Immature natural killer cell (primary cell): ENCODE results near the gene HYAL1. TPM values are rescaled to one million over a fixed set of nuclear protein-coding genes. Genes with fewer than 3 reads are reported as not detected.

ENCODE experiments used
- DNase-seq, 3 donors: peaks; one replicate each; pipeline ENCODE4 v3.0.0; 2022; ENCODE audit warnings: mixed read lengths in 1 of 3
- H3K27ac Mint-ChIP-seq, 6 donors: one replicate each; pipeline ENCODE4 v1.8.0; 2020; ENCODE audit warnings: mixed read lengths in 6 of 6, mild to moderate bottlenecking in 5 of 6, inconsistent platforms in 4 of 6, moderate library complexity in 3 of 6
- H3K27me3 Mint-ChIP-seq, 3 donors: one replicate each; pipeline ENCODE4 v1.8.0; 2020 to 2021; ENCODE audit warnings: low read depth in 3 of 3, mild to moderate bottlenecking in 3 of 3, mixed read lengths in 3 of 3, moderate library complexity in 3 of 3, inconsistent platforms in 1 of 3
- H3K36me3 Mint-ChIP-seq, 3 donors: one replicate each; pipeline ENCODE4 v1.8.0; 2020; ENCODE audit warnings: mixed read lengths in 3 of 3, inconsistent platforms in 2 of 3, mild to moderate bottlenecking in 2 of 3
- H3K4me1 Mint-ChIP-seq, 2 donors: one replicate each; pipeline ENCODE4 v1.8.0; 2020; ENCODE audit warnings: inconsistent platforms in 2 of 2, mild to moderate bottlenecking in 2 of 2, mixed read lengths in 2 of 2, moderate library complexity in 1 of 2
- H3K4me3 Mint-ChIP-seq, 5 donors: one replicate each; pipeline ENCODE4 v1.8.0; 2020; ENCODE audit warnings: mild to moderate bottlenecking in 5 of 5, mixed read lengths in 5 of 5, inconsistent platforms in 3 of 5, moderate library complexity in 3 of 5
- H3K9me3 Mint-ChIP-seq, 6 donors: one replicate each; pipeline ENCODE4 v1.8.0; 2020; ENCODE audit warnings: mild to moderate bottlenecking in 6 of 6, mixed read lengths in 6 of 6, inconsistent platforms in 4 of 6, moderate library complexity in 3 of 6
- polyA plus RNA-seq, 3 donors: library from polyadenylated mRNA; unstranded; fragments of 300-500 nt; fragmentation: Illumina TruSeq; gene quantifications; one replicate each; pipeline ENCODE4 v1.2.3, GENCODE V29; 2021

The HYAL1 gene
- polyA plus RNA-seq, 3 donors from 2014 or later: 0.18 to 0.57 TPM; not detected in 1

- peak overlapping the region; percentile 79 to 91 (median 82) for H3K27ac Mint-ChIP-seq
- H3K9me3 Mint-ChIP-seq: no peaks in the 10 kb centered on the region
- peaks cover 0 to 7% (median 0%) of the 10 kb centered on the region in 3 donors for H3K36me3 Mint-ChIP-seq
- peak overlapping the region; percentile 84 to 98 (median 94) for H3K4me3 Mint-ChIP-seq
- peaks cover 0 to 8% (median 2%) of the 10 kb centered on the region in 3 donors for H3K27me3 Mint-ChIP-seq
- DNase-seq: no peak
- H3K4me1 Mint-ChIP-seq: peaks cover 35 to 41% of the 10 kb centered on the region in 2 donors
These were observed 23.8 kb upstream of the HYAL1 start for GRCh38 chr3:50327129-50327528.

DNA sequence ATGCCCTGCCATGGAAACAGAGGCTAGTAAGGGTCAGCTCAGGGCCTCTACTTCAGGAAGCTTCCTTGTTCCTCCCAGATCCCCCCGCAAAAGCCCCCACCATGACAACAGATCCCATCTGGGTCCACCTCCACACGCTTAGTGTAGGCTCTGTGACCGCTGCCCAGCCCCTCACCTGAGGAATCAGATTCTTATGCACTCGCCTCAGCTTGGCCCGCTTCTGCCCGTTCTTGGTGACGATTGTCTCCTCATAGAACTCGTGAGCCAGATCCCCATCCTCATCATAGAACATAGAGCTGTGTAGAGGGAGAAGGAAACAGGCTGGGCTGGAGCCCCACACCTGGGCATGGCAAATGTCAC is 22.8 kb upstream of the HYAL1 start:
- H3K9me3 Mint-ChIP-seq: no peaks in the 10 kb centered on the region
- peak overlapping the region; percentile 21 to 95 (median 41) for H3K4me3 Mint-ChIP-seq
- H3K4me1 Mint-ChIP-seq: peaks cover 31 to 33% of the 10 kb centered on the region in 2 donors
- peak overlapping the region in 1 of 6 donors; percentile 30 for H3K27ac Mint-ChIP-seq
- peaks cover 0 to 4% (median 0%) of the 10 kb centered on the region in 3 donors for H3K36me3 Mint-ChIP-seq
- no peak for DNase-seq
- peaks cover 0 to 8% (median 2%) of the 10 kb centered on the region in 3 donors for H3K27me3 Mint-ChIP-seq

DNA sequence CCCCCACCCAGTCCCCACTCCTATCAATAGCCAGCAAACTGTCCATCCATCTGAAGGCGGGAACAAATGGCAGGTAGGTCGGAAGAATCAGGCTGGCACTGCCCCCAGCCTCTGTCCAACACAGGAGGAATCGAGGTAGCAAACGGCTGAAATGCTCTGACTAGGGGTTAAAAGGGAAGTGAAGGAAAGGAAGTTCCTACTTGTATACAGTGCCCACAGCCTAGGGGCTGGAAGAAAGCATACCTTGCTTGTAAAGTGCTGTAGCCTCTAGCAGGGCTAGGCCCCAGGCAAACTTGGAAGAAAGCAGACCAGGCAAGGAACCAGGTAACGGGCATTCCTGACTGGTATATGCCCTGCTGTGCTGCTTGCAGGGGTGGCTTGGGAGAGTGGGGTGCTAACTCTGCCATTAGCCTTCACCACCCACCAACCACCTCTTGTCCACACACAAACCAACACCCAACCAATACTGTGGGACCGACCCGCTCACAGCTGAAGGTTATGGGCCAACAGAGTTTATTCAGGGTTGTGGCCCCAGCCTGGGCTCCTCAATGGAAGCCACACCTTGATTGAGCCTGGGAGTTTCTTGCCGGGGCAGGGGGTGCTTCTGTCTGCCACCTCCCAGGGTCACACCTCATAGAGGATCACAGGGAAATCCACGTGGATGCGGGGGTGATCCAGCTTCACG is 22.3 kb upstream of the HYAL1 start:
- peaks cover 32 to 35% of the 10 kb centered on the region in 2 donors for H3K4me1 Mint-ChIP-seq
- peaks cover 0 to 2% (median 0%) of the 10 kb centered on the region in 3 donors for H3K36me3 Mint-ChIP-seq
- no peak for DNase-seq
- H3K9me3 Mint-ChIP-seq: no peaks in the 10 kb centered on the region
- H3K4me3 Mint-ChIP-seq: peak overlapping the region in 1 of 5 donors; percentile 21
- H3K27me3 Mint-ChIP-seq: peaks cover 0 to 10% (median 2%) of the 10 kb centered on the region in 3 donors
- peak overlapping the region in 2 of 6 donors; percentile 53 to 62 for H3K27ac Mint-ChIP-seq

- H3K36me3 Mint-ChIP-seq: no peaks in the 10 kb centered on the region
- DNase-seq: no peak
- H3K4me1 Mint-ChIP-seq: peaks cover 35 to 40% of the 10 kb centered on the region in 2 donors
- no peak overlapping the region for H3K4me3 Mint-ChIP-seq
- H3K9me3 Mint-ChIP-seq: no peaks in the 10 kb centered on the region
- H3K27ac Mint-ChIP-seq: peak overlapping the region in 5 of 6 donors; percentile 43 to 88 (median 62)
- H3K27me3 Mint-ChIP-seq: peaks cover 0 to 10% (median 2%) of the 10 kb centered on the region in 3 donors
These were observed 21.7 kb upstream of the HYAL1 start for GRCh38 chr3:50325113-50325480.

GRCh38 chr3:50324351-50325112 is 21.2 kb upstream of the HYAL1 start:
- peak overlapping the region in 2 of 5 donors; percentile 2 to 40 for H3K4me3 Mint-ChIP-seq
- peaks cover 0 to 10% (median 2%) of the 10 kb centered on the region in 3 donors for H3K27me3 Mint-ChIP-seq
- peaks cover 39 to 46% of the 10 kb centered on the region in 2 donors for H3K4me1 Mint-ChIP-seq
- DNase-seq: peak; percentile 47 to 56 (median 56)
- H3K27ac Mint-ChIP-seq: peak overlapping the region; percentile 36 to 88 (median 71)
- H3K36me3 Mint-ChIP-seq: no peaks in the 10 kb centered on the region
- H3K9me3 Mint-ChIP-seq: no peaks in the 10 kb centered on the region

GRCh38 chr3:50323614-50324199 is 20.3 kb upstream of the HYAL1 start:
- Mint-ChIP-seq H3K4me1 (peaks cover 47 to 53% of the 10 kb centered on the region in 2 donors), H3K9me3 (no peaks in the 10 kb centered on the region), H3K4me3 (no peak overlapping the region), H3K27me3 (peaks cover 0 to 5% (median 2%) of the 10 kb centered on the region in 3 donors), H3K36me3 (no peaks in the 10 kb centered on the region), H3K27ac (peak overlapping the region in 4 of 6 donors; percentile 18 to 75 (median 49))
- DNase-seq: no peak

DNA sequence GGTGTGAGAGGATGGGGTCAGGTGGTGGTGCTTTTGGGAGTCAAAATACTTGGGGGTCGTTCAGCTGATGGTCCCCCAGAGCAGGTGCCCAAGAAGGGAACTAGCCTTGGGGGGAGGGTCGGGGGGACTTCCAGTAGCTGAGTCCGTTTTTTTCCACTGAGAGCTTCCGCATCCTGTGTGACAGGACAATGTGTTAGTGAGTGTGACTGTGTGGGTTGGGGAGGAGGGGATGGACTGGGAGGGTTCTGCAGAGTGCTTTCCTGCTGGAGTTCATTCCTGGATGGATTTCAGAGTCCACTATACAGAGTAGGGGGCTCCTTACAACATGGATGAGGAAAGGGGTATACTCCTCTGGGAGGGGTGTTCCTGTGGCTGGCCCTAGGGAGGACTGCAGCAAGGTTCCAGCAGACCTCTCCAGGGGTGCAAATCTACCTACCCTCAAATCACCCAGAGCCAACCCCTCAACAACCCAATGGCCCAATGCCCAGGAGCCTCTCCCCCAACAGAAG is 19.8 kb upstream of the HYAL1 start:
- Mint-ChIP-seq H3K27ac (peak overlapping the region in 5 of 6 donors; percentile 5 to 75 (median 59)), H3K9me3 (no peaks in the 10 kb centered on the region), H3K36me3 (no peaks in the 10 kb centered on the region), H3K4me3 (peak overlapping the region in 3 of 5 donors; percentile 39 to 62 (median 58)), H3K27me3 (peaks cover 0 to 5% (median 0%) of the 10 kb centered on the region in 3 donors), H3K4me1 (peaks cover 47 to 53% of the 10 kb centered on the region in 2 donors)
- DNase-seq: no peak

DNA sequence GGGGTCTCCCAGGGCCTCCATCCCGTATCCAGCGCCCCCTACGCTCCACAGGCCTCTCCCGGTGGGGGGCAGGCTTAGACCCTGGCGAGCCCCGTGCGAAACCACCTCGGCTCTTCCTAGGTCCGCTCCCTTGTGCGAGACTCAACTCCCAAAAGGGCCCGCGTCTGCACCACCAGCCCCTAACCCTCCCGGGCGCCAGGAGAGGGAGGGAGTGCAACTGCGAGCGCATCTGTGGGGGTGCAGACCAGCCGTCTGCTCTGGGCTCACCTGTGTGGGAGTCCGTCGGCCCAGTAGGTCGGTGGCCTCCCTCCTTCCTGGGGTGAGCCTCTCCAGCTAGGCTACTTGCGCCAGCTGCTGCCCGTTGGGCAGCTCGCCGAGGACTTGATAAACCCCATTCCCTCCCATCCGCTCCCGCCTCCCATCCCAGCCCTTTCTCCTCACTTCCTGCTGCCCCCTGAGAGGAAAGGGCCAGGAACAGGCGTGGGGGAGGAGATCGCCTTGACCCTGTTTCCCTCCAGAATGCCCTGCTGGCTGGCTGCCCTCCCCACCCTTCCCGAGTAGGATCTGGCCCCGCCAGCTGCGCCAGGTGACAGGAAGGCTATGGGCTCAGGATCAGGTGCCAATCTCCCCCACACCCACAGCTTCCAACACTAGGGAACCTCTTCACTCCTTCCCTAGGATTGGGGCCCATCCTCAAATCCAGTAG is 19.2 kb upstream of the HYAL1 start, which contains the start of gene HYAL2:
TSS of gene HYAL2 (minus strand) at position 360 of the 706 bp plus-strand sequence. CDS start 2,256 bp downstream, outside the sequence.
- Mint-ChIP-seq H3K27ac (peak within 1 kb of the TSS; percentile 80 to 92 (median 88)), H3K4me3 (peak within 1 kb of the TSS; percentile 81 to 86 (median 85)), H3K9me3 (no peaks in the 10 kb centered on the region), H3K4me1 (peaks cover 46 to 48% of the 10 kb centered on the region in 2 donors), H3K27me3 (peaks cover 0 to 2% (median 0%) of the 10 kb centered on the region in 3 donors), H3K36me3 (no peaks in the 10 kb centered on the region)
- no peak for DNase-seq

- Mint-ChIP-seq H3K4me1 (peaks cover 43 to 46% of the 10 kb centered on the region in 2 donors), H3K27ac (no peak overlapping the region), H3K36me3 (no peaks in the 10 kb centered on the region), H3K9me3 (no peaks in the 10 kb centered on the region), H3K4me3 (peak overlapping the region in 4 of 5 donors; percentile 82 to 86 (median 85)), H3K27me3 (peaks cover 0 to 2% (median 0%) of the 10 kb centered on the region in 3 donors)
- DNase-seq: no peak
These were observed 18.7 kb upstream of the HYAL1 start for GRCh38 chr3:50322115-50322385.

- Mint-ChIP-seq H3K27me3 (peaks cover 0 to 3% (median 2%) of the 10 kb centered on the region in 3 donors), H3K4me3 (peak overlapping the region; percentile 81 to 86 (median 85)), H3K4me1 (peaks cover 44 to 46% of the 10 kb centered on the region in 2 donors), H3K36me3 (no peaks in the 10 kb centered on the region), H3K27ac (peak overlapping the region; percentile 80 to 92 (median 88)), H3K9me3 (no peaks in the 10 kb centered on the region)
- peak; percentile 80 to 82 (median 81) for DNase-seq
These were observed 18.2 kb upstream of the HYAL1 start for GRCh38 chr3:50321336-50322114.

GRCh38 chr3:50320853-50321335 is 17.5 kb upstream of the HYAL1 start:
- DNase-seq: no peak
- Mint-ChIP-seq H3K36me3 (no peaks in the 10 kb centered on the region), H3K27ac (peak overlapping the region; percentile 69 to 94 (median 90)), H3K4me3 (peak overlapping the region; percentile 91 to 96 (median 94)), H3K27me3 (peaks cover 0 to 4% (median 4%) of the 10 kb centered on the region in 3 donors), H3K4me1 (peaks cover 48 to 50% of the 10 kb centered on the region in 2 donors), H3K9me3 (no peaks in the 10 kb centered on the region)

DNA sequence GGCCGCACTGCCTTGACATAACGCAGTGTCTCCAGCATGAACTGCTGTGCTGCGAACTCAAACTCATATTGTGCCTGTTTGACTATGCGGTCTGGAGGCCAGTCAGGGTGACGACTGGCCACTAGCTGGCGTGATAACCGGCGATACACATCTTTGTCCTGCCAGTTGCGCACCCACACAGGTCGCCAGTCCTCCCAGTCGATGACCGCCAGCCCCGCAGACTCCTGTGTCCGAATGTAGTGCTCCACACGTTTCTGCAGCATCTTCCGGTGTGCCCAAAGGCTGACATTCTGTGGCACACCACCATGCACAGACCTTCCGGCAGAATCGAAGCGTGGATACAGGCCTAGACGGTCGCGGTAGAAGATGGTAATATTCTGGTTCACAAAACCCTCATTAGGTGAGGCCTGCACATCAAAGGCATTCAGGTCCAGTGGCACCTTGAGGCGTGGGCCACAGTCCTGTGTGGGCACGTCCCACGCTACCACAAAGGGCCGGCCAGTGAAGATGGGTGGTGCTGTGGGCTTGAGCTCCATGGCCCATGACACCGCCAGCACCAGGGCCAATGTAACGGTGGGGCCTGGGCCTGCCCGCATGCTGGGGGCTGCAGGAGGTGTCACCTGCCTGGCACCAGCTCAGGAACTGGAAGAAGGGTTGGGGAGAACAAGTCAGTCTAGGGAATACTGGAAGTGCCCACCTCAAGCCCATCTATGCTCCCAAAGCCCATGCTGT is 16.7 kb upstream of the HYAL1 start:
- Mint-ChIP-seq H3K4me3 (peak overlapping the region; percentile 91 to 96 (median 94)), H3K9me3 (no peaks in the 10 kb centered on the region), H3K27ac (peak overlapping the region in 5 of 6 donors; percentile 78 to 94 (median 90)), H3K4me1 (peaks cover 49 to 51% of the 10 kb centered on the region in 2 donors), H3K36me3 (peaks cover 0 to 3% (median 2%) of the 10 kb centered on the region in 3 donors), H3K27me3 (peaks cover 0 to 4% (median 4%) of the 10 kb centered on the region in 3 donors)
- no peak for DNase-seq
